IMR-90 (cell line): Measurements from ENCODE around the gene SRPK2. TPM values are rescaled to one million over a fixed set of nuclear protein-coding genes. Genes with fewer than 3 reads are reported as not detected.

Experiments
- ATAC-seq: fragments of 200-7000 bp; cut with Tn5 transposase; 2 replicates; pipeline ENCODE4 v1.9.1; 2020; ENCODE audit warnings: low read depth, mild to moderate bottlenecking, moderate library complexity
- BruUV-seq: library from RNA; stranded (reverse); fragments of 400-500 nt; replicated peaks from 2 replicates; lab custom pipeline; 2021; lab: Mats Ljungman, UMichigan
- CTCF ChIA-PET: fragments of 300-600 bp; formaldehyde crosslinking; extraction: SDS; loops from one replicate; lab custom pipeline; 2021; ENCODE audit warnings: antibody characterized with exemption; lab: Yijun Ruan, JAX
- POLR2A ChIA-PET: fragments of 300-600 bp; sonication (Branson Sonifier 250); formaldehyde crosslinking; loops from one replicate; lab custom pipeline; 2022; ENCODE audit warnings: antibody characterized with exemption; ENCODE audit not compliant: unreplicated experiment; lab: Charles Lee
- DNase-seq: peaks from one replicate; pipeline ENCODE4 v3.0.0; 2013
- H2AFZ ChIP-seq: replicated peaks from 2 replicates; pipeline ENCODE3; 2013; ENCODE audit warnings: low read length, mild to moderate bottlenecking; ENCODE audit not compliant: poor library complexity
- H2AK5ac ChIP-seq: 2 replicates; pipeline ENCODE4 v1.6.1; 2013; ENCODE audit warnings: low read depth, low read length, inconsistent platforms
- H2AK9ac ChIP-seq: replicated peaks from 2 replicates; pipeline ENCODE3; 2013; ENCODE audit warnings: mild to moderate bottlenecking, low read depth, low read length, moderate library complexity; ENCODE audit not compliant: poor library complexity
- H2BK120ac ChIP-seq: 2 replicates; pipeline ENCODE4 v1.6.1; 2013; ENCODE audit warnings: low read depth, low read length, inconsistent platforms
- H2BK15ac ChIP-seq: 3 replicates; pipeline ENCODE4 v1.6.1; 2013; ENCODE audit warnings: low read depth, low read length, inconsistent platforms
- H2BK20ac ChIP-seq: 2 replicates; pipeline ENCODE4 v1.6.1; 2013; ENCODE audit warnings: low read depth, mild to moderate bottlenecking, inconsistent platforms, low read length, moderate library complexity
- H2BK5ac ChIP-seq: 2 replicates; pipeline ENCODE4 v1.6.1; 2013; ENCODE audit warnings: mild to moderate bottlenecking, low read depth, low read length, inconsistent platforms; ENCODE audit not compliant: poor library complexity, severe bottlenecking
- H3K14ac ChIP-seq: replicated peaks from 2 replicates; pipeline ENCODE4 v1.6.1; 2013; ENCODE audit warnings: low read depth, low read length, inconsistent platforms
- H3K18ac ChIP-seq: 2 replicates; pipeline ENCODE4 v1.6.1; 2013; ENCODE audit warnings: low read depth, low read length, control low read depth
- H3K23ac ChIP-seq: 2 replicates; pipeline ENCODE4 v1.6.1; 2013; ENCODE audit warnings: low read depth, low read length, inconsistent platforms
- H3K27ac ChIP-seq: 2 replicates; pipeline ENCODE4 v1.5.1; 2013; ENCODE audit warnings: mild to moderate bottlenecking, control low read depth, low read length; ENCODE audit not compliant: insufficient read depth
- H3K27me3 ChIP-seq: 2 replicates; pipeline ENCODE4 v1.6.1; 2013; ENCODE audit warnings: low read length; ENCODE audit not compliant: control insufficient read depth, insufficient read depth
- H3K36me3 ChIP-seq: 2 replicates; pipeline ENCODE4 v1.6.1; 2013; ENCODE audit warnings: low read length, mixed read lengths; ENCODE audit not compliant: control insufficient read depth, insufficient read depth
- H3K4ac ChIP-seq: 2 replicates; pipeline ENCODE4 v1.6.1; 2013; ENCODE audit warnings: low read depth, low read length, inconsistent platforms
- H3K4me1 ChIP-seq: 2 replicates; pipeline ENCODE4 v1.6.1; 2013; ENCODE audit warnings: low read length, mixed read lengths; ENCODE audit not compliant: control insufficient read depth, insufficient read depth
- H3K4me2 ChIP-seq: 2 replicates; pipeline ENCODE4 v1.6.1; 2013; ENCODE audit warnings: low read depth, mild to moderate bottlenecking, control low read depth, low read length, moderate library complexity
- H3K4me3 ChIP-seq: 2 replicates; pipeline ENCODE4 v1.5.1; 2013; ENCODE audit warnings: low read depth, mild to moderate bottlenecking, control low read depth, low read length, moderate library complexity; ENCODE audit not compliant: insufficient read depth
- H3K56ac ChIP-seq: 2 replicates; pipeline ENCODE4 v1.6.1; 2013; ENCODE audit warnings: low read length, inconsistent platforms; ENCODE audit not compliant: insufficient read depth; ENCODE audit errors: extremely low read depth
- H3K79me1 ChIP-seq, 2 experiments: 2 replicates each; pipeline ENCODE4 v1.6.1; 2013; ENCODE audit warnings: low read length in 2 of 2, inconsistent platforms in 1 of 2, low read depth in 1 of 2
- H3K9ac ChIP-seq: 2 replicates; pipeline ENCODE4 v1.6.1; 2013; ENCODE audit warnings: low read depth, low read length, control low read depth
- H3K9me1 ChIP-seq: 2 replicates; pipeline ENCODE4 v1.6.1; 2013; ENCODE audit warnings: low read length, inconsistent platforms; ENCODE audit not compliant: insufficient read depth
- H3K9me3 ChIP-seq: 2 replicates; pipeline ENCODE4 v1.6.1; 2013; ENCODE audit warnings: low read length; ENCODE audit not compliant: control insufficient read depth, insufficient read depth
- H4K20me1 ChIP-seq: 2 replicates; pipeline ENCODE4 v1.6.1; 2013; ENCODE audit warnings: low read length, inconsistent platforms; ENCODE audit not compliant: insufficient read depth
- H4K5ac ChIP-seq: 2 replicates; pipeline ENCODE4 v1.6.1; 2013; ENCODE audit warnings: mild to moderate bottlenecking, low read depth, low read length, control low read depth
- H4K8ac ChIP-seq, 2 experiments: 2 replicates each; pipeline ENCODE4 v1.6.1; 2013; ENCODE audit warnings: low read depth in 2 of 2, low read length in 2 of 2, control low read depth in 1 of 2, inconsistent platforms in 1 of 2
- H4K91ac ChIP-seq: 2 replicates; pipeline ENCODE4 v1.6.1; 2013; ENCODE audit warnings: low read depth, low read length, inconsistent platforms; ENCODE audit not compliant: insufficient read depth
- BHLHE40 ChIP-seq: fragments of 150-350 bp; IDR thresholded peaks from 2 replicates; pipeline ENCODE4 v1.6.1; 2016; ENCODE audit warnings: mild to moderate bottlenecking, low read depth, low read length
- CEBPB ChIP-seq: IDR thresholded peaks from 2 replicates; pipeline ENCODE4 v1.6.1; 2012; ENCODE audit warnings: low read depth, low read length, improper control_type of control experiment
- CHD1 ChIP-seq: IDR thresholded peaks from 2 replicates; pipeline ENCODE4 v1.6.1; 2012; ENCODE audit warnings: low read depth, low read length, improper control_type of control experiment
- CTCF ChIP-seq: conservative IDR thresholded peaks from 2 replicates; pipeline ENCODE4 v1.5.1; 2012; ENCODE audit warnings: mild to moderate bottlenecking, low read depth, low read length, improper control_type of control experiment
- ELK1 ChIP-seq: fragments of 150-350 bp; IDR thresholded peaks from 2 replicates; pipeline ENCODE4 v1.6.1; 2016; ENCODE audit warnings: low read depth, mild to moderate bottlenecking, low read length, moderate library complexity, borderline replicate concordance
- FOS ChIP-seq: fragments of 150-350 bp; IDR thresholded peaks from 2 replicates; pipeline ENCODE4 v1.6.1; 2016; ENCODE audit warnings: low read depth, low read length
- MAFK ChIP-seq: IDR thresholded peaks from 2 replicates; pipeline ENCODE4 v1.6.1; 2012; ENCODE audit warnings: low read depth, low read length, improper control_type of control experiment
- MAZ ChIP-seq: IDR thresholded peaks from 2 replicates; pipeline ENCODE4 v1.6.1; 2012; ENCODE audit warnings: low read depth, mild to moderate bottlenecking, low read length, improper control_type of control experiment, moderate library complexity, borderline replicate concordance
- MXI1 ChIP-seq: IDR thresholded peaks from 2 replicates; pipeline ENCODE4 v1.6.1; 2012; ENCODE audit warnings: low read depth, mild to moderate bottlenecking, low read length, moderate library complexity, borderline replicate concordance
- NFE2L2 ChIP-seq: fragments of 150-350 bp; IDR thresholded peaks from 2 replicates; pipeline ENCODE4 v1.6.1; 2016; ENCODE audit warnings: low read depth, mild to moderate bottlenecking, low read length
- RAD21 ChIP-seq: IDR thresholded peaks from 2 replicates; pipeline ENCODE4 v1.6.1; 2012; ENCODE audit warnings: low read length, improper control_type of control experiment
- RCOR1 ChIP-seq: IDR thresholded peaks from 2 replicates; pipeline ENCODE4 v1.6.1; 2012; ENCODE audit warnings: mild to moderate bottlenecking, low read length, improper control_type of control experiment; ENCODE audit not compliant: insufficient replicate concordance
- RFX5 ChIP-seq: IDR thresholded peaks from 2 replicates; pipeline ENCODE4 v1.8.0; 2012; ENCODE audit warnings: low read depth, mild to moderate bottlenecking, low read length, moderate library complexity
- SMC3 ChIP-seq: fragments of 150-350 bp; IDR thresholded peaks from 2 replicates; pipeline ENCODE4 v1.6.1; 2016; ENCODE audit warnings: low read depth, mild to moderate bottlenecking, antibody characterized with exemption, low read length, moderate library complexity
- WGBS, 2 experiments: methylation state at CpG; one replicate each; pipeline versions ENCODE4 v1.1.5 to v1.1.7; 2013; ENCODE audit warnings: missing lambda C conversion rate in 2 of 2; ENCODE audit not compliant: insufficient read length in 1 of 2; ENCODE audit errors: extremely low coverage in 2 of 2; 5-methylcytosine and 5-hydroxymethylcytosine counted together
- dilution Hi-C: fragments of 300-500 bp; cut with HindIII; formaldehyde crosslinking; loops from one replicate; pipeline ENCODE4 v1.14.3; 2018; ENCODE audit warnings: low sequenced_read_pairs; ENCODE audit not compliant: unreplicated experiment
- in situ Hi-C: fragments of 300-500 bp; cut with MboI; formaldehyde crosslinking; loops from 3 replicates; pipeline ENCODE4 v1.14.3; 2019; ENCODE audit warnings: low sequenced_read_pairs, inconsistent platforms, mixed read lengths
- intact Hi-C: fragments of 100-400 bp; cut with micrococcal nuclease; formaldehyde crosslinking; loops from 2 replicates; pipeline ENCODE4 v1.10.0; 2022
- polyA plus RNA-seq, 3 experiments: library from polyadenylated mRNA; depleted of rRNA; stranded (reverse); fragments of >200 nt; gene quantifications; 2 replicates each; pipeline ENCODE4 v1.2.3, GENCODE V29; 2012; ENCODE audit warnings: low replicate concordance in 1 of 3
- total RNA-seq: library from RNA; depleted of rRNA; stranded (reverse); fragments of >200 nt; gene quantifications from 2 replicates; pipeline ENCODE4 v1.2.3, GENCODE V29; 2012

Gene SRPK2
- total and polyA plus RNA-seq, 2 of the 4 experiments (the other 2 are of a cell fraction) = 13.2 to 33.0 TPM

- H3K4ac ChIP-seq = no peak overlapping the region
- no peak overlapping the region for H2AK9ac ChIP-seq
- ChIA-PET CTCF (no interaction called here), POLR2A (no interaction called here)
- H3K27me3 ChIP-seq = no peaks in the 10 kb centered on the region
- H2AK5ac ChIP-seq = no peak overlapping the region
- no peak overlapping the region for H4K5ac ChIP-seq
- no peak overlapping the region for H2AFZ ChIP-seq
- in situ Hi-C loops (no loop called here), dilution Hi-C loops (no loop called here), intact Hi-C loops (loop anchor here (10.0 kb wide), 1 partner anchor 79 kb away; no protein-coding TSS in a partner anchor)
- H3K79me1 ChIP-seq = peaks cover 18 to 36% of the 10 kb centered on the region in 2 experiments
- no peak overlapping the region for H3K14ac ChIP-seq
- H3K27ac ChIP-seq = no peak overlapping the region
- TF ChIP-seq MXI1 (no peak), RCOR1 (peak; percentile 28), MAFK (no peak), NFE2L2 (no peak), MAZ (no peak), CHD1 (no peak), SMC3 (no peak), RFX5 (no peak), BHLHE40 (no peak), CEBPB (peak; percentile 58), FOS (peak; percentile 38), ELK1 (no peak), RAD21 (no peak), CTCF (no peak)
- H3K4me2 ChIP-seq = peak overlapping the region; percentile 73
- H3K9me1 ChIP-seq = no peaks in the 10 kb centered on the region
- no TSS peak for BruUV-seq
- ATAC-seq = peak; percentile 89
- peak; percentile 77 for DNase-seq
- H2BK15ac ChIP-seq = no peak overlapping the region
- no peak overlapping the region for H2BK20ac ChIP-seq
- H4K20me1 ChIP-seq = peaks cover 32% of the 10 kb centered on the region
- H3K18ac ChIP-seq = no peak overlapping the region
- H3K4me1 ChIP-seq = peaks cover 5% of the 10 kb centered on the region
- H3K23ac ChIP-seq = no peak overlapping the region
- H4K8ac ChIP-seq = no peak overlapping the region
- no peak overlapping the region for H3K56ac ChIP-seq
- no peak overlapping the region for H3K4me3 ChIP-seq
- H2BK5ac ChIP-seq = no peak overlapping the region
- WGBS, 2 experiments = 43% methylated on average over 2 of the region's 5 CpGs; no CpG with 5 or more reads in 1 of the 2 experiments
- no peaks in the 10 kb centered on the region for H3K9me3 ChIP-seq
- no peak overlapping the region for H4K91ac ChIP-seq
- H3K9ac ChIP-seq = no peak overlapping the region
- no peak overlapping the region for H2BK120ac ChIP-seq
- no peaks in the 10 kb centered on the region for H3K36me3 ChIP-seq
Observed at GRCh38 chr7:105304040-105304895, 84.5 kb downstream of the SRPK2 start.
